ENCODE measurements around the gene SIK2.
"Not testable (repeated sequence)": the region's sequence is repeated elsewhere in the genome, so short reads cannot be mapped to it uniquely, and the experiment has no call there.

Gene SIK2

DNA sequence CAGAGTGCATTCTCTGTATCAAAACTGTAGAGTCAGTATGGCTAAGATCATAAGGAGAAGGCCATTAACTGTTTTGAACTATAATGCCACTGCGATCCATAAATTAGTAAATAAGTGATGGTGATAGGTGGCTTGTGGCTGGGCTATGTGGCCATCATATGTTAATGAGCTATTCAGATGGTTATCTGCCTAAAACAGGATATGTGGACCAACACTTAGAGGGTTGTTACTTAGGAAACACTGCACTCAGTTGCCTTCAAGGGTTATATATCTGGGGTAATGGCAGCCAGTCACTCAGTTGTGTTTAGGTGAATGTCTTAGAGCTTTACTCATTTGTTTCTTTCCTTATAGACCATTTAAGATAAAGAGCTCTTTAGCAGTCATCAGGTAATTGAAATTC, 97.9 kb downstream of the SIK2 start:
- no peak for DNase-seq

DNA sequence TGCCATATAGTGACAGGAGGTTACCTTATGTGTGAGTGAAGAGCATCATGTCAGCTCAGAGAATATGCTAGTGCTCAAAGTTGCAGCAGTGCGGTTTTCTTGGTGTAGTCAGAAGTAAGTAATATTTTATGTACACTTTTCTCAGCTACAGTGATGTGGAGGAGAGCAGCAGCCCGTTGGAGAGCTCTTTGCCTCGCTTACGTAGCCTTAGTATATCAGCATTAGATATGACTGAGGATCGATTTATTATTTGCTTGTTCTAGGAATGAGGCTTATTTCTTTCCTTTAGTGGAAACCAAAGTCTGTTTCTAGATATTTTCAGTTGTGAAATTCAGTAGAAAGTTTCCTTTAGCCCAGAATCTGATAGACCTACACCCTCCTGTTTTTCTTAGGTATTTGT, 100.4 kb downstream of the SIK2 start:
- DNase-seq: no peak

DNA sequence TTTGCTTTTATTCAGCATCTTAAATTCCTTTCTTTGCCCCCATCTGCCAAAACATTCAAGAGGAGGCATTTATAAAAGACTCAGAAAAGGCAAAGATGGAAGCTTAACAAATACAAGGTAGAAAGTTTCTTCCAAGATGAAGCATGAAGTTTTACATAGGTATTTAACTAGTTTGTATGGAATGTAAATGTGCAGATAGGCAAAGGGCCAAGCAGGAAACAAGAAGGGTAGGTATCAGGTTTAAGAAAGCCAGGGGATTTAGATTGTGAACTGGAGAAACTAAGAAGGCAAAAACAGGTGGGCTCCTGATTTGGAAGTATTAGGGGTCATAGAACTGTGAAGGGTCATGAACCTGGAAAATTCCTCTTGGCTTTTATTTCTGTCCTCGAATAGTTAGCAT, 101.3 kb downstream of the SIK2 start:
- DNase-seq: no peak

DNA sequence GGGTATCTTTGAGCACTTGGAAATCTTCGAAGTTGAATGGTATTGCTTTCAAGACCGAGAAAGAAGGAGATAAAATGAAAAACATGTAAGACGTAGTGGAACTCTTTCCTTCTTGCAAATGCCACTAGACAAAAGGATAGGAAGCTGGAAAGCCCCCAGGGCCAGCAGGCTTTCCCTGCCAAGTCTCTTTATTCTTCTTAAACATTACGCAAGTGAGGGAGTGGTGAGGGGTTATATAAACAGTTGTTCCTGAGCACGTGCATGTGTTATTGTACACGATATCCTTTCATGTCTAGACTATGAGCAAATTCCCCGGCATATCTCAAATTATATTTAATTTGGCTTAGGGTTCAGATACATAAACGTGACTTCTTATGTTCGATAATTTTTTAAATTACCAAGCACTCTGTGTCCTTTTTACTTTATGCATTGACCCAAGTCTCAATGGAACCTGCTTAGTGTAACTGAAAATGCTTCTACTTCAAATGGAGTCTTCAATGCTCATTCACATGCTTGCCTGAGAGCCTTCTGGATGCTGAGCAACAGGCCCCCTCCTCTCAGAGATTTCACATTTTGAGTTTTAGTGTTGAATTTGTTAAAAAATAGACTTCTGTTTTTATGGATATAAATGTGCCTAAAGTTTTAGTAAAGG, 104.9 kb downstream of the SIK2 start:
- DNase-seq: peak; percentile 11

GRCh38 chr11:111707691-111708067, 105.4 kb downstream of the SIK2 start:
- no peak for DNase-seq

- no peak for DNase-seq
Observed at GRCh38 chr11:111714522-111714921, 112.3 kb downstream of the SIK2 start.

DNA sequence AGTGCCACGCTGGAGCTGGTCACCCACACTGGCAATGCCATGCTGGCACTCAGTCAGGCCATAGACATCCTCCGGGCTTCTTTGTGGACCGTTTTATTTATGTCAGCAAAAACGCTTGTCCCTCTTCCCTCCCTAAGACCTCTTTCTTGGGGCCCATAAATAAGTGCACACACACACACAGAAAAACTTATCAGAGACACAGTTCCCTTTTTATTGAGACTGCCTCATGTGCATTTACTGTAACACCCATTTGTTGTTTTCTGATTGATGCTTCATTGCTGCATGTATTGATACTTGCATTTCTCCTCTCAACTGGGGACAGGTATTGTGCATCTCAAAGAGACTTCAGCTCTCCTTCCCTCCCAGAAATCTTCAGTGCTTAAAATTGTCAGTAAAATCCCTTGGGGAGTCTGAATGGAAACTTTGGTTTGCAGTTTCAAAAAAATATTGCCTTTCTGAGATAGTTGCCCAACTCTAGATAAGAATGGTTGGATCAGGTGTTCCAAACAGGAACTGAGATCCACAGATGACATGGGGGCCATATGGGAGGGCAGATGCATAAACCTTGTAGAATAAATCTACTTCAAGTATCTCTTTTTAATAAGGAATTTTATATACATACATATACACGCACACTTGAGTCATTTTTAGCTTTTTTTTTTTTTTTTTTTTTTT, 113.0 kb downstream of the SIK2 start:
- DNase-seq: no peak

- not testable (repeated sequence) for DNase-seq
Observed at GRCh38 chr11:111717660-111718059, 115.4 kb downstream of the SIK2 start.

DNA sequence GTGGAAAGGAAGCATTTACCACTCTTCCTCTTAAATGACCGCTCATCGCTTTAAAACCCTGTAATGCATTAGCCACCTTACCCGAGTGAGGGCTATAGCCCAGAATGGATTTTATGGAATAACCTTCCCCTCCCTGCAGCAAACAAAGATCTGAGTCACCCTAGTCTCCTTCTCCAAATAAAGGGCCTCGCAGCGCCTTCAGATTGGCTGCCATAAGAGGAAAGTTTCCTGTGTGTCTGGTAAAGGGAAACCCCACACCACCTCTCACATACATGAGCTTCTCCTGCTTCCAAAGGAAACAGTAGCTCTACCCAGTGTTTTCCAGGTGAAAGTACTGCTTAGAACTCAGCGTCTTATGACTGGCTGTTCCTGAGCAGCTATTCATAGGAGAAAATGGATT, 116.2 kb downstream of the SIK2 start:
- peak; percentile 61 for DNase-seq

DNA sequence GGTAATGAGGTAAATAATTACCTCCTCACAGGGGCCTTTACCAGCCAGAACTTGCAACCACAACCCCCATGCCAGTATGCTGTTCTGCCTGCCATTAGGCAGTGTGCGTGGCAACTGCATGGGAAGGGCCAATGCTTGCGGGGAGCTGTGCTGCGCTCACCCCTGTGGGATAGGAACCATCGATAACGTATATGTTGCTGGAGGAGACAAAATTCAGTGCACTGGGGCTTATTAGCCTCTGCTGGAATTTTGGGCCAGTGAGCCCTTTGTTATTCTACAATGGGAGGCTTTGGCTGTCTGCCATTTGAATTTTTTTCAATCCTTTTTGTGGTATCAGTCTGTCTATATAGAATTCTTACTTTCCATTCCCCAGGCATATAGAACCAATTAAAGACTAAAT, 116.6 kb downstream of the SIK2 start:
- DNase-seq: peak; percentile 61

DNA sequence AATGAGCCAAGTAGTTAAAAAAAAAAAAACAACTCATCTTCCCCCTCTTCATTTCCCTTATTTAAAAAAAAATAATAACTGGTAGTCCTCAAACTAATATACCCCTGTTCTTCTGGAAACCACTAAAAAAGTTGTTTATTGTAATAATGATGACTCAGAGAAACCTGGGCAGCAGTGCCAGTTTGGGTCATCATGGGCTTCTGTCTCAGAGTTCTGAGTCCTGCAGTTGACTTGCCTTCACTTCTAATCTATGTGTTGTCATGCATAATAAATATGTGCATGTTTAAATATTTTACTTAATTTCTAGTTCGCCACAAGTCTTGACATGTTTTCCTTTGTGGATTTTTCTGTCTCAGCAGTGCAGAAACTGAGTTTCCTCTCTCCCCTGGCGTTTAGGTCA, 117.1 kb downstream of the SIK2 start:
- DNase-seq: no peak

GRCh38 chr11:111720801-111721494, 118.7 kb downstream of the SIK2 start:
- DNase-seq: no peak

DNA sequence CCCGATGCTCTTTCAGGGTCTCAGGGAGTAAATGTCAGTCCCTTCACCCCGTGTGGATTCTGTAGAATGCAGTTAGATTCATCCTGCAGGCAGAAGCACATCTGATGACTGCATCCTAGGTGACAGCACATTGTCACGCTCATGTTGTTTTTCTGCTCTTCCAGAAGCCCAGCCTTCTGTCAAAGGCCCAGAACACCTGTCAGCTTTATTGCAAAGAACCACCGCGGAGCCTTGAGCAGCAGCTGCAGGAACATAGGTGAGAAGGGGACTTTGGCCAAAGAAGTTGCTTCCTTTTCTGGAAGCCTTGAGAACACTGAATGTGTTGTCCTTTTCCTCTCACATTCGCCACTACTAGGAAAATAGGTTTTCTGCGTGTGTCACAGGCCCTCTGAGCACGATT, 120.3 kb downstream of the SIK2 start:
- no peak for DNase-seq

- no peak for DNase-seq
Observed at GRCh38 chr11:111723595-111723994, 121.3 kb downstream of the SIK2 start.

GRCh38 chr11:111724615-111725129, 122.4 kb downstream of the SIK2 start:
- no peak for DNase-seq

DNA sequence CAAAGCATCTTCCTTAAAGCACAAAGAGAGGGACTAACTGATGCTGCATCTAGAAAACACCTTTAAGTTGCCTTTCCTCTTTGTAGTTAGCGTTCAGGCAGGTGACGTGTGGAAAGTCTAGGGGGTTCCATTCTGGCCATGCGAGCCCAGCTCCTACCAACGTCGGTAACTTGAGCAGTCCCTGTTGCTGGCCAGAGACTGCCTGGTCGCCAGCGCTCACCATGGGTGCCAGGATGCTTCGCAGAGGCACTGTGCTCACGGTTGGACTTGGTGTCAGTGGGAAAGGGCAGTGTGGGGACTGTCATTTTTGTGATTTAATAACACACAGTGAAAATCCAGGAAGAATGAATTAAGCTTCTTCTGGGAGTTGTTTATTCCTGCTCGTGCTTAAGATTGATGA, 123.4 kb downstream of the SIK2 start:
- DNase-seq: no peak

- DNase-seq: no peak
Observed at GRCh38 chr11:111726301-111726713, 124.1 kb downstream of the SIK2 start.

DNA sequence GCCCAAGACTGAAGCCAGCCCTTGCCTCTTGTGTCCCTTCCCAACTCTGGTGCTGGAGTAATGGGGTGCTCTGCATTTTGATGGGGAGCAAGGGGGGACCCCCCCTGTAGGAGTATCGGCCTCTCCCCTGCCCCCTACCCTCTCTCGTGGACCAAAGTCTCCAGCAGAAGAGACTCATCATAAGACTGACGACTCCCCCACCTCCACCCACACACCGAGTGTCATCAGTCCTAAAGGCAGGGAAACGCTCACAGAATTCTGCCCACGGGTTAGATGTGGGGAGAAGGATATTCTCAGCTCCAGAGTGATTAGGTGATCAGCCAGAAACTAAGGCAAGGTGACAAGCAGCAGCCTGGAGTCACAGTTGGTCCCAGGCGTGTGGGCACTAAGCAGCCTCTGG, 125.2 kb downstream of the SIK2 start:
- no peak for DNase-seq

- DNase-seq: no peak
Observed at GRCh38 chr11:111729071-111729830, 127.0 kb downstream of the SIK2 start.

DNA sequence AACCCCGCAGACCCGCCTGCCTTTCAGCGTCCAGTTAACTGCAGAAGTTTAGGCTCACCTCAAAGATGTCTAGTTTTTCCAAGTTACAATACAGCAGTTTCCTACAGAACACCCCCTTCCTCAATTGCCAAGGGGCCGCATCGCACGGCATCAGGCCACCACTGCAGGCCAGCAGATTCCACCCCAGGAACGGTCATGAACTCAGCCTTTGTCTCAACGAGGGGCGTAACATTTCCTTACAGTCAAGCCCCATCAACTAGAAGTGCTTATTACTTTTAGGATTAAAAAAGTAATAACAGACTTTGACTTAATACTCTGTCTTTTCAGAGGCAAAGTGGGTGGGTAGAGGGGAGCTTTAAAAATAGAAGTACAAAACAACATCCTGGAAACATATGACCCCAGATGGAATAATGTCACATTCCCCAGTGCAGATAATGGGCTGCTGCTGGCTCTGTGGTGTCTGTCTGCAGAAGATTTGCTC, 127.6 kb downstream of the SIK2 start:
- no peak for DNase-seq

- peak; percentile 33 for DNase-seq
Observed at GRCh38 chr11:111730871-111731591, 128.8 kb downstream of the SIK2 start.

- DNase-seq: no peak
Observed at GRCh38 chr11:111731821-111732220, 129.6 kb downstream of the SIK2 start.

All from fibroblast of skin of back (primary cell).